K562 (cell line): ENCODE data around the gene ZNF512B. TPM values are rescaled to one million over a fixed set of nuclear protein-coding genes. Genes with fewer than 3 reads are reported as not detected.

Source experiments
- ARID2 ChIP-seq: fragments of 450-650 bp; IDR thresholded peaks from 2 replicates; pipeline ENCODE4 v1.6.1; 2017; ENCODE audit warnings: antibody characterized with exemption, mild to moderate bottlenecking
- BRD4 ChIP-seq: fragments of 200-600 bp; sonication (generic); IDR thresholded peaks from 2 replicates; pipeline ENCODE4 v1.6.1; 2017; ENCODE audit warnings: inconsistent platforms
- E2F6 ChIP-seq, 2 experiments: IDR thresholded peaks; 2 replicates each; pipeline ENCODE4 v1.6.1; 2011; ENCODE audit warnings: borderline replicate concordance in 1 of 2, control low read depth in 1 of 2, low read depth in 1 of 2, low read length in 1 of 2, mild to moderate bottlenecking in 1 of 2, mixed read lengths in 1 of 2, moderate library complexity in 1 of 2; ENCODE audit not compliant: insufficient read depth in 1 of 2, insufficient read length in 1 of 2, poor library complexity in 1 of 2, severe bottlenecking in 1 of 2; ENCODE audit errors: extremely low read depth in 1 of 2
- ETS1 ChIP-seq: conservative IDR thresholded peaks from 2 replicates; pipeline ENCODE4 v1.6.1; 2011; ENCODE audit warnings: low read depth, mild to moderate bottlenecking, low read length; ENCODE audit not compliant: control insufficient read depth
- MXD1 ChIP-seq: fragments of 250-450 bp; sonication (Bioruptor Pico); IDR thresholded peaks from 2 replicates; pipeline ENCODE4 v1.8.0; 2021; ENCODE audit warnings: borderline replicate concordance, mild to moderate bottlenecking, moderate library complexity; ENCODE audit not compliant: poor library complexity, severe bottlenecking
- PBX2 ChIP-seq, 2 experiments: IDR thresholded peaks in 1 of 2; conservative IDR thresholded peaks in 1 of 2; 2 replicates each; pipeline ENCODE4 v1.6.1; 2016; ENCODE audit warnings: low read depth in 2 of 2, mild to moderate bottlenecking in 1 of 2, missing compliant biosample characterization in 1 of 2, missing genetic modification characterization in 1 of 2, moderate library complexity in 1 of 2
- PHF20 ChIP-seq: fragments of 450-650 bp; IDR thresholded peaks from 2 replicates; pipeline ENCODE4 v1.6.1; 2018; ENCODE audit not compliant: partially characterized antibody
- SMAD1 ChIP-seq: fragments of 150-350 bp; IDR thresholded peaks from 2 replicates; pipeline ENCODE4 v1.6.1; 2014; ENCODE audit warnings: low read length, low read depth; ENCODE audit not compliant: partially characterized antibody
- TFE3 ChIP-seq: fragments of 450-650 bp; formaldehyde crosslinking; IDR thresholded peaks from 2 replicates; pipeline ENCODE4 v1.4.0; 2020; ENCODE audit warnings: mild to moderate bottlenecking, mixed read lengths
- USF1 ChIP-seq: sonication (generic); formaldehyde crosslinking; IDR thresholded peaks from 2 replicates; pipeline ENCODE4 v1.9.0; 2022; ENCODE audit warnings: mild to moderate bottlenecking, missing genetic modification reagents
- ZNF12 ChIP-seq: sonication (generic); formaldehyde crosslinking; IDR thresholded peaks from 2 replicates; pipeline ENCODE4 v1.4.0; 2020; ENCODE audit warnings: mild to moderate bottlenecking, missing genetic modification reagents
- polyA plus RNA-seq, 8 experiments: library from polyadenylated mRNA; depleted of rRNA in 4 of 8; stranded (reverse) in 5 of 8; unstranded in 3 of 8; fragments of >200 nt; fragmentation: Nextera tagmentation in 2 of 8; fragmentation: Illumina TruSeq in 1 of 8; extraction: Ambion mirVana in 2 of 8; extraction: Trizol in 1 of 8; gene quantifications; 2 replicates each; pipeline versions ENCODE4 v1.2.1 to v1.2.3, GENCODE V29; 2011 to 2014; ENCODE audit warnings: inconsistent platforms in 1 of 8, missing spikeins in 1 of 8
- total RNA-seq, 7 experiments: library from RNA; depleted of rRNA in 6 of 7; stranded (reverse); fragments of >200 nt in 6 of 7; fragmentation: Illumina TruSeq in 2 of 7; extraction: Trizol in 2 of 7; gene quantifications; 2 replicates each; pipeline versions ENCODE4 v1.2.1 to v1.2.3, GENCODE V29; 2011 to 2021; ENCODE audit warnings: low replicate concordance in 1 of 7

The ZNF512B gene
- total and polyA plus RNA-seq, 9 of the 15 experiments (the other 6 are each of a cell fraction or from before 2014, with no cell fraction given) = 0.01 to 27.8 (median 8.2) TPM

GRCh38 chr20:63978319-63979228, 8.8 kb upstream of the ZNF512B start (continued):
- TF ChIP-seq MXD1 (CRISPR knock-in tag) (no peak), PHF20 (peak; percentile 14), BRD4 (no peak), SMAD1 (no peak), USF1 (CRISPR knock-in tag) (no peak), E2F6 (IDR thresholded peaks at IDR 0.05; ENCODE audit: borderline replicate concordance in 1 of 2, extremely low read depth in 1 of 2, insufficient read depth in 1 of 2, insufficient read length in 1 of 2, low read depth in 1 of 2, low read length in 1 of 2, poor library complexity in 1 of 2, severe bottlenecking in 1 of 2) (peak; percentile 74 to 89), PBX2 (CRISPR knock-in tag; IDR thresholded peaks at IDR 0.05; ENCODE audit: low read depth) (no peak), PBX2 (tag; conservative IDR thresholded peaks at IDR 0.05; ENCODE audit: low read depth) (no peak), ARID2 (no peak), TFE3 (CRISPR knock-in tag) (no peak), ETS1 (peak; percentile 45; the same call in 1 of the 2 replicates), ZNF12 (CRISPR knock-in tag) (no peak)
- TF ChIP-seq, all 486 proteins: peak for 68
